ENCODE results near the gene PSAP.

DNA sequence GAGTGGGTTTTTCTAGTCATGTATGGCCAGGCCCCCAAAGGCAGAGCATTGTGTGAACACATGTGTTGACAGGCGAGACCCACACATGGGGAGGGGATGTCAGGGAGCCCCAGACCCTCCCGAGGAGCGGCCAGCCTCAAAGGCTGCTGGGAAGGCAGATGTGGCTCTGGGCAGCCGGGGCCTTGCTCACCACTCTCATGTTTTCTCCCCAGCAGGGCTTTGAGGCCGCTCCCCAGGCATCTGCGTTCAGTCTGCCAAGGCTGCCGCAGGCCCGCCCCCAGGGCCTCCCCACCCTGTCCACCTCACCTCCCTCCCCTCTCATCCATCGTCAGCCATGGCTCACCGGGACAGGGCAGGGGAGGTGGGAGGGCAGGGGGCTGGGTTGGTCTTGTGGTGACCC, 61.2 kb downstream of the PSAP start:
- TF ChIP-seq POLR2A (IDR thresholded peaks at IDR 0.05; ENCODE audit: low read length) (no peak), HOXA7 (CRISPR knock-in tag; IDR thresholded peaks at IDR 0.05) (no peak)
